Endometrial microvascular endothelial cells (primary cell): Measurements from ENCODE around the gene STARD6. TPM values are rescaled to one million over a fixed set of nuclear protein-coding genes. Genes with fewer than 3 reads are reported as not detected.
"Not testable (repeated sequence)": the region's sequence is repeated elsewhere in the genome, so short reads cannot be mapped to it uniquely, and the experiment has no call there.

Experiments used
- in situ Hi-C: cut with HindIII; loops from 2 replicates; pipeline ENCODE4 v1.10.0; 2017; ENCODE audit warnings: low sequenced_read_pairs, low pct_unique_long_range_greater_than_20kb; ENCODE audit errors: inconsistent ontology term
- total RNA-seq: library from RNA; depleted of rRNA; stranded (reverse); fragments of >200 nt; gene quantifications from one replicate; pipeline ENCODE4 v1.2.3, GENCODE V29; 2015; ENCODE audit errors: inconsistent ontology term

STARD6 gene
- total RNA-seq, 1 donor from 2014 or later, result not detected

DNA sequence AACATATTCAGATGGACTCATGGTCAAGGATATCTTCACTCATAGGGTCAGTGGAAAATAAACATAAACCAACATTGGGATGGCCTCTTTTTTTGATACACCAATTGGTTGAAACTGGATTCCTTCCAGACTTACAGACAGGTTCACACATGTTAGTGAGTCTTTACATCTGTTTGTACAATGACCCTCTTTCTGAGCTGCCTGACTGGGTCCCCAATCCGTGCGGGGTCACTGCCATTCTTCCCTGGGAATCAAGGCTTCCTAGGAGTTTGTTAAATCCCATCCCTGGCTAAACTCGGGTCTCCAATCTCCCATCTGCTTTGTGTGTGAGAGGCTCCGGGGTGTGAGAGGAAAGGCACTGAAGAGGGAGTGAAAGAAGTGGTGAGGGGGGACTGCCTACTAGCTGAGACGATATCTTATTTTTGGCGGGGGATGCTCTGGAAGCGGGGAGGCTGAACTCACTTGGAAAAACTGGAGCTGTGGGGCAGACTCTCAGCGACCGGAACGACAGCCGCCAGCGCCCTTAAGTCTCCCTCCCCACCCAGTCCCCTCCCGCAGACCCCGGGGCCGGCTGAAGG lies 487 bp downstream of the STARD6 start:
- in situ Hi-C loops, result no loop called here

DNA sequence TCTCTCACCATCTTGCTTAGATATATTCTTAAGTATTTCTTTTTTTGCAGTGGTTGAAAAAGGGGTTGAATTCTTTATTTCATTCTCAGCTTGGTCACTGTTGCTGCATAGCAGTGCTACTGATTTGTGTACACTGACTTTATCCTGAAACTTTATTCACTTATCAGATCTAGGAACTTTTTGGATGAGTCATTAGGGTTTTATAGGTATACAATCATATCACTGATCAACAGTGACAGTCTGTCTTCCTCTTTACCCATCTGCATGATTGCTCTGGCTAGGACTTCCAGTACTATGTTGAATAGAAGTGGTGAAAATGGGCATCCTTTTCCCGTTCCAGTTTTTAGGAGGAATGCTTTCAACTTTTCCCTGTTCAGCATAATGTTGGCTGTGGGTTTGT lies 6.5 kb downstream of the STARD6 start:
- in situ Hi-C loops, result no loop called here

DNA sequence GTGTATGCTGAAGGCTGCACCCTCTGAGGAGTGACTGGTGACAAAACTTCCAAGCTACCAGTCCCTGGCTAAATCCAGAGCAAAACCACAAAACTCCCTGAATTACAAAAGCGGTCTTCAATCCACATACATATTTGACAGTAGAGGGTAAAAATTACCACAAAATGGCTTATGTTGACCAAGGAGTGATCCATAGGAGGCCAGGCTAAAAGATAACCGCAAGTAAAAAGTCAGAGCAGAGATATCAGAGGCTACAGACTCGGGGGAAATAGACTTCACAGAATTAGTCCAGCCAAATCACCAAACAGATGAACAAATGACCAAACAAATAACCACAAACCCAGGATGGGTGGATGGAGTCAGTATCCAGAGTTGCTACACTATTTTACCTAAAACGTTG lies 19.4 kb downstream of the STARD6 start:
- in situ Hi-C loops, result no loop called here

DNA sequence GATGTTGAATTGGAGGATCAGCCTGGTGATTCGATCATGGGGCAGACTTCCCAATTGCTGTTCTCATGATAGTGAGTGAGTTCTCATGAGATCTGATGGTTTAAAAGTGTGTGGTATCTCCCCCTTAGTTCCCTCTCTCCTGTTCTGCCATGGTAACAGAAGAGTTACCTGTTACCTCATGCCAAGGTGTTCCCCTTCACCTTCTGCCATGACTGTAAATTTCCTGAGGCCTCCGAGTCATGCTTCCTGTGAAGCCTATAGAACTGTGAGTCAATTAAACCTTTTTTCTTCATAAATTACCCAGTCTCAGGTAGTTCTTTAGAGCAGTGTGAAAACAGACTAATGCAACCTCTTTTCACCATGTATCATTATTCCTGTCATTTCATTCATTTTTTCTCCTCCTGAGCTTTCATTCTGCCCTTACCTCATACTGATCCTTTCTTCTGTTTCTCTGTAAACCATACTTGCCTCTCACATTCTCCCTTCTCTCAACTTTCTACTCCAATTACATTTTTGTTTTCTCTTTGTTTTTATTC lies 22.0 kb downstream of the STARD6 start:
- in situ Hi-C loops, result no loop called here

DNA sequence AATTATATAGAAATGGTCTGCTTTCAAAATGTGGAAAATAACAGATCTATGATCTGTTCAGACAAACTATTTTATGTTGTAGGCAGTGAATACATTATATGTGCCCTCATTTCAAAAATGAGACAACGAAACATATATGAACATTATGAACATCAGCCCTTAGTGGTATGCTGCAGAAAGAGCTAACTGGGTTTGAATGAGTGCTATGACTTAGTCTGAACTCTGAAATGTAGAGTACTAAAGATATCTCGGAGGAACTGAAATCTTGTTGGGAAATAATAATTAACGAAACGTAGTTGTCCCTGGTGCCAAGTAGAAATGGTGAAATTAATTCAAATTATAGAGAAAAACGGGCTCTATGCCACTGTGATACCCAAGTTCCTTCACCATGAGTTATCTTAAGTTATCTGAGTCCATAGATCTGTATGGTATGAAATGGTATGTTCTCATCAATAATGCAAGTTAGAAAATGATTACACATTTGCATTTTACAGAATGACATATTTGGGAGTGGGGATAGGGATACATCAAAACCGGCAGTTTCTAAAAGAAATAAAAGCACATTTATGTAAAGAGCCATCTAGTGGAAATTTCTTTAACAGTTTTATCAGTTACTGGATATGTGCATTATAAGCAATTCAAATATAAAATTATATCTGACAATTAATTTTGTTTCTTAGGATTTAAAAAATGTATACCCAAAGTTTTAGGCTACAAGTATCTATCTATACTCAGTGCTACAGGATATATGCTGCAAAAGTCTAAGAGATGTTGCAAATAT lies 26.7 kb downstream of the STARD6 start:
- in situ Hi-C loops, result no loop called here

DNA sequence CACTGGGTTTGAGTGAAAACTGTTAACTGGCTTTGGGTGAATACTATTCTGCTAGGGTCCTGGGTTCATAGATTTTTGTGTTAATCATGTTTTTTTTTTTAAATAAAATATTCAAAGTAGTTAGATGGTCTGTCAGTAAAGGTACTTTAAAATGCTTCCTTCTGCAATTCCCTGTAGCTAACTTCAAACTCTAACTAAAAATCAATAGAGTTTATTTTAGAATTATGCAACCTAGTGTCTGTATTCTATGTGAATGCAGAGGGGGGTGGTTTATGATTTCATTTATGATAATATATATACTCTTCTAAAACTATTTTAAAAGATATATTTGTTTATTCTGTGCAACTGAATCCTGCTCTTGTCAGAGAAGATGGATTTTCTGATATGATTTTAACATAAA lies 27.9 kb downstream of the STARD6 start:
- in situ Hi-C loops, result no loop called here

DNA sequence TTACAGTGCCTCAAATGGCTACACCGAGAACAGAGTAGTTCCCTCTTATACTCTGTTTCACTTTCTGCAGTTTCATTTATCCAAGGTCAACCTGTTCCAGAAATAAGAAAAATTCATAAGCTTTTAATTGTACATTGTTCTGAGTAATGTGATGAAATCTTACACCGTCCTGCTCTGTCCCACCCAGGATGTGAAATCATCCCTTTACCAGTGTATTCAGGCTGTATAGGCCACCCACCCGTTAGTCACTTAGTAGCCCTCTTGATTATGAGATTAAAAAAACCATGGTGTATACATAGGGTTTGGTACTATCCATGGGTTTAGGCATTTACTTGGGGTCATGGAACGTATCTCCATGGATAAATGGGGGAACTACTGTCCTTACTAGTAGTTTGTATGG lies 29.8 kb downstream of the STARD6 start:
- in situ Hi-C loops, result no loop called here

DNA sequence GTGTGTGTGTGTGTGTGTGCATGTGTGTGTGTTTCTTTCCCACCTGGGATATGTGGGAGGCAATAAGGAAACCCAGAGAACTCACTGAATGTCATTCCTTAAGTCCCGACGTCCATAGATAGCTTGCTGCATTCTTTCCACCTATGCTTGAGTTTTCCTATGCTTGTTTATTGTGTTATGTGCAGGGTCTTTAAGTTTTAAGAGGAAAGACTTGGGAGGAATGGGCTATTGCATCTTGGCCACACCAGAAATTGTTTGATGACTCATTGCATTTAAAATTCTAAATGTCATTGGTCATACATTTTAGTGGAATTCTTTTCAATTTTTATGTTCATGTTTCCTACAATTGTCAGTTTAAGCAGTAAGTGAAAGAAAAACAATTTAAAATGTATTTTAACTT lies 33.7 kb downstream of the STARD6 start:
- in situ Hi-C loops, result no loop called here

DNA sequence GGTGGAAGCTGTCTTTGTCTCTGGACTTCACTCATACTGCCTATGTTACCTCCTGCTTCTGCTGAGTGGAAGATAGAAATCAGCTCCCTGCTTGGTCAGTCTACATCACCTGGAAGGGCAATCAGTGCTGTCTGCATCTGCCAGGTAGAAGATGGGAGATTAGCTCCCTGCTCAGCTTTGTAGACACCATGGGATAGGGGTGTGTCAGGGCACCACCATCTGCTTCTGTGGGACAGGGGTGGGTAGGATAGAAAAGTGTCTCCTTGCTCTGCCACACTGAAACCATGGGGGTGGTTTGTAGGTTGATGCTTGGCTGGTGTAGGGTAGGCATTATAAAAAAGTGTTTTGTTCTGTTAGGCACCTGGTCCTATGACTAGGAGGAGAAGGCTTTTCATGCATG lies 34.1 kb downstream of the STARD6 start:
- in situ Hi-C loops, result no loop called here

DNA sequence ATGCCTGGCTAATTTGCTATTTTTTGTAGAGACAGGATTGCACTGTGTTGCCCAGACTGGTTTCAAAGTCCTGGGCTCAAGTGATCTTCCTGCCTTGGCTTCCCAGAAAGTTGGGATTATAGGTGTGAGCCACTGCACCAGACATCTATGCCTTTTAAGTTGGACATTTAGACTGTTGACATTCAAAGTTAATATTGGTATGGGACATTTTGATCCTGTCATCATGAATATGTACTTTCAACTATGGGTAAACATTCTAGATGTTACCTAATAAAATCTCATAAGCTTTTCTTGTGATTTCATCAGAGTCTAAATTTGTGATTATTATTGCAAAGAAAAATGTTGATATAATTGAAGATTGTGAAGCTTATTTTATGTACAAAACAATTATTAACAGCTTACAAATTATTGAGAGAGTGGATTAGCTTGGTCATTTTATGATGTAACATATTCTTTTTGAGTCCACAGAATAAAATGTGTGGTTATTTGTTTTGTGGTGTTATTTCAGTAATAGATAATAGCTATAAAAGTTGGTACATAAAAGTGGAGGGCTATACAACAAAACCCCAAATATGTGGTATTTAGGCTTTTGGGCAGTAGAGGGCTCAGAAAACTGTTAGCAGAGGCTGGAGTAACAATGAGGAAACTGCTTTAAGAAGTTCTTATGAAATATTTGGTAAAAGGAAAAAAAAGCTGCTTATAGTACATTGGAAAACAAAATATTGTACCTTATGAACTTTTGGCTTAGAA lies 41.4 kb downstream of the STARD6 start:
- in situ Hi-C loops, result no loop called here

DNA sequence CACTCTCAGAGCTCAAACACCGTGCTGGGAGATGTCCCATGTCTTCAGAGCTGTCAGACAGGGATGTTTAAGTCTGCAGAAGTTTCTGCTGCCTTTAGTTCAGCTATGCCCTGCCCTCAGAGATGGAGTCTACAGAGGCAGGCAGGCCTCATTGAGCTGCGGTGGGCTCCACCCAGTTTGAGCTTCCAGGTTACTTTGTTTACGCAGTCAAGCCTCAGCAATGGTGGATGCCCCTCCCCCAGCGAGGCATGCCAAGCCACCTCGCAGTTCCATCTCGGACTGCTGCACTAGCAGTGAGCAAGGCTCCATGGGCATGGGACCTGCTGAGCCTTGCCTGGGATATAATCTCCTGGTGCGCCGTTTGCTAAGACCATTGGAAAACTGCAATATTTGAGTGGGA lies 48.1 kb downstream of the STARD6 start:
- in situ Hi-C loops, result not testable (repeated sequence)

DNA sequence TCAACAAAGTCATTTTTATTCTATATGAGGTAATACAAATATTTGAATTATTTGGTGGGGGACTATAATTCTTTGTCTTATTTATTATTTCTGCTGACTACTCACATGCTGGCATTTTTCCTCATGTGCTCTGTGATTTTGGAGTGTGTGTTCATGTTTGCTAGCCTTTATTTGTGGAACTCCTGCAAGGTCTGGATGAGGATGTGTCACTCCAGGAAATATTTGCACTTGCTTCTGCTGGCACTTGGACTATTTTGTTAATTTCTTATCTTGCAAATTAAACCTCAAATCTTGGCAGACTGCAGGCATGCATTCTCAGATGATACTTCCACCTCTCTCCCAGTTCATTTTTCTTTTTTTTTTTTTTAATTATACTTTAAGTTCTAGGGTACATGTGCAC lies 54.2 kb downstream of the STARD6 start:
- in situ Hi-C loops, result no loop called here

DNA sequence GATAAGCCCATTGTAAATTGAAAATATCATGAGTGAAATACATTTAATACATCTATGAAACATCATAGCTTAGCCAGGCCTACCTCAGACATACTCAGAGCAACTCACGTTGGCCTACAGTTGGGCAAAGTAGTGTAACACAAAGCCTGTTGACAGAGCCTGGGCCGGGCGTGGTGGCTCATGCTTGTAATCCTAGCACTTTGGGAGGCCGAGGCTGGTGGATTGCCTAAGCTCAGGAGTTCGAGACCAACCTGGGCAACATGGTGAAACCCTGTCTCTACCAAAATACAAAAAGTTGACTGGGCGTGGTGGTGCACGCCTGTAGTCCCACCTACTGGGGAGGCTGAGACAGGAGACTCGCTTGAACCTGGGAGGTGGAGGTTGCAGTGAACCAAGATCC lies 58.7 kb downstream of the STARD6 start:
- in situ Hi-C loops, result not testable (repeated sequence)

DNA sequence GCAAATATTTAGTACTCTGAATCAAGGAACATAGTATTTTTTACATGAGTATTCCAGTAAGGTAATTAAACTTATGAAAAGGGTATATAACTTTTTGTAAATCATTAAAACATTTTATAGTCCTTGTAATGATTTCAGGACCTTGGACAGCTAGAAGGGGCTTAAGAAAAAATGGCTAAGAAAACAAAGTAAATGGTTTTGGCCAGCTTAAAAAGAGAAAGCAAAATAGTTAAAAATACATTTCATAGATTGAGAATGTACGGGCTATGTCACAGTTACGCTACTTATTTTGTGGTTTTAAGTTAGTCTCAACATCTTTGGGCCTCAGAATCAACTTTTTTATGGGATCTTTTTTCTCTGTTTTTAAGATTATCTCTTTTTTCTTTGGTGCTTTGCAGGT lies 61.6 kb downstream of the STARD6 start:
- in situ Hi-C loops, result no loop called here

DNA sequence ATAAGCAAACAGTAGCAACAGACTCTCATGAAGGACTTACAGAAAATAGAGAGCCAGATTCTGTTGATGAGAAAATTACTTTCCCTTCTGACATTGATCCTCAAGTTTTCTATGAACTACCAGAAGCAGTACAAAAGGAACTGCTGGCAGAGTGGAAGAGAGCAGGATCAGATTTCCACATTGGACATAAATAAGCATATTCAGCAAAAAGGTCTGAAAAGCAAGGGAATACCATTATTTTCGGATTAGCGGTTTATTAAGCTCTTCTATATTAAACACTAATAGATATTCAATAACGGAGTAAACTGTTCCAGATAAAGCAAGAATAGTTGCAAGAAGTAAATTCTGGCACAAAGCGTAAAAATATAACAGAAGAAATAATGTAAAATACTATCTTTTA lies 63.4 kb downstream of the STARD6 start:
- in situ Hi-C loops, result no loop called here

DNA sequence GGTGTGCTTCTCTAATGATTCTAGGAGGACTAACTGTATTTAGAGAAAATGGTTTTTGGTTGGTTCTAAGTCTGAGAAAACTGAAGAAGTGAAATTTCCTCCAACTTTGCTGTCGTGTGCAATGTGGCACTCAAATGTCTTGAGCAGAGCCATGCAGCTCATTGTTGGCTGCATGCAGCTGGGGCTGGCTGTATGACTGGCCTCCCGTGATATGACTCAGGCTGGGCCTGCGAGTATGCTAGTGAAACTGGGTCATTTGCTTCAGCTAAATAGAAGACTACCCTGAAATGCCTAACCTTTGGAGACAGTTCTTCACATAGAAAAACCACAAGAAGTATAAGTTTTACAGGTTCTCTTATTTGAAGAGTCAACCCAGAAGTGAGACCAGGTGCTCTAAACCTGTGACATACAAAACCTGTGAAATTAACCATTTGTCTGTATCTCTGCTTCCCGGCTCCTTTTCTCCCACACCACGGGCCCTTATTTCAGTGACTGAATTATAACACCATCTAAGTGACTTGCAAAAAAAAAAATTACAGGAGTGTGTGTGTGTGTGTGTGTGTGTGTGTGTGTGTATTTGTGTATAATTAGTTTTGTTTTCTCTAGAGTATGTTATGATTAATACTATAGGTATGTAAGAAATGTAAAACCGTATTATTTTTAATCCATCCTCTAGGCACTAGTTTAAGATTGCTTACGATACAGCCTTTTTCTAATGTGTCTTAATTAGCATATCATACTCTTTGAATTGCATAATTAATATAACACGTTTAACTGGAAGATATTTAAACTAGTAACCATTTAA lies 72.5 kb downstream of the STARD6 start:
- in situ Hi-C loops, result no loop called here

DNA sequence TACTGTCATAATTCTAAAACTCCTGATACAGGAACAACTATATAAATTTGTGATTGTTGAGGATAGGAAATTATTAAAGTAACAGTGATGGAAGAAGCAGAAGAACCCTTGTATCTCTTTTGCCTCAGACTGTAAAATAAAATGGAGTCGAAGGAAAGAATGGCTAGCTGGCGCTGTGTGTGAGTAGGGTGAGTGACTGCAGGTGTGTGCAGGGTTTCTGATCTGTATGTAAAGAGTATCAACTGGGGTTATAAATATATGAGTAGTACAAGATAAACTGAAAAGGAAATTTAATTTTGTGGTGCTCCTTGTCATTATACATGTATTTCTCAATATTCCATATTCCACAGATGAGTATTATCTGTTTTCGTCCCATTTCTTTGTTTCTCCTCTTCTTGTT lies 73.1 kb downstream of the STARD6 start:
- in situ Hi-C loops, result no loop called here

DNA sequence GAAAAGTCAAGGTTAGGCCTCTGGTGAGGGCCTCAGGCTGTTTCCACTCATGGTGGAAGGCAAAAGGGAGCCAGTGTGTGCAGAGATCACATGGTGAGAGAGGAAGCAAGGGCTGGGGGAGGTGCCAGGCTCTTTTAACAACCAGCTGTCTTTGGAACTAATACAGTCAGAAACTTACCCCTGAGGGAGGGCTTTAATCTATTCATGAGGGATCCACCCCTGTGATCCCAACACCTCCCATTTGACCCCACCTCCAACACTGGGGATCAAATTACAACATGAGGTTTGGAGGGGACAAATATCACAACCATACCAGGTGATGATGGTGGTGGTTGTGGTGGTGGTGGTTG lies 77.5 kb downstream of the STARD6 start:
- in situ Hi-C loops, result no loop called here

DNA sequence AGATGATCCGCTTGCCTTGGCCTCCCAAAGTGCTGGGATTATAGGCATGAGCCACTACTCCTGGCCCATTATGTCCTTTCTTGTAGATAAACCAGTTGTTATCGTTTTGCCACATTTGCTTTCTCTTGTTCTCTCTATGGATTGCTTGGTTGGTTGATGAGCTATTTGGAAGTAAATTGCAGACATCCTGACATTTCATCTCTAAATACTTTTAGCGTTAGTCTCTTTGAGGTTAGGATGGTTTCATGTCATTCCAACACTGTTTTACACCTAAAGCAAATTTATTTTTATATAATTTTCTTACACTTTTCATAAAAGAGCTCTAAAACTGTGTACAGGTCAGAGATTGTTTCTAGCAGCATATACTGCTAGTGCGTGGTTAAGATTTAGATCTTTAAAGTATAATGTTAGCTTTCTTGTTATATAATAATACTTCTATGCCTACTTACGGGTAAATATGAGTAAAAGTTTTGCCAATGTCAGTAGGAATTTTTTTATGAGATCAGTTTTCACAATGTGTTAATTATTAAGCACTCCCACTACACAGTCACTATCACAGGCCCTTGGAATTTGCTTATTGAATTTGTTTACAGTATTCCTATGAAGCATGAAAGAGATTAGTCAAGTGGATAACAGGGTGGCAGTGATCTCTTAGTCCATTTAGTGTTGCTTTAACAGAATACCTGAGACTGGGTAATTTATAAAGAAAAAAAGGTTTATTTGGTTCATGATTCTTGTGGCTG lies 78.0 kb downstream of the STARD6 start:
- in situ Hi-C loops, result no loop called here
